ENCODE results near the gene TTC16. TPM values are rescaled to one million over a fixed set of nuclear protein-coding genes. Genes with fewer than 3 reads are reported as not detected.

TTC16 gene
- total and polyA plus RNA-seq, 7 donors, result 0.15 TPM; not detected in 6

- TF ChIP-seq, protein P1, sequence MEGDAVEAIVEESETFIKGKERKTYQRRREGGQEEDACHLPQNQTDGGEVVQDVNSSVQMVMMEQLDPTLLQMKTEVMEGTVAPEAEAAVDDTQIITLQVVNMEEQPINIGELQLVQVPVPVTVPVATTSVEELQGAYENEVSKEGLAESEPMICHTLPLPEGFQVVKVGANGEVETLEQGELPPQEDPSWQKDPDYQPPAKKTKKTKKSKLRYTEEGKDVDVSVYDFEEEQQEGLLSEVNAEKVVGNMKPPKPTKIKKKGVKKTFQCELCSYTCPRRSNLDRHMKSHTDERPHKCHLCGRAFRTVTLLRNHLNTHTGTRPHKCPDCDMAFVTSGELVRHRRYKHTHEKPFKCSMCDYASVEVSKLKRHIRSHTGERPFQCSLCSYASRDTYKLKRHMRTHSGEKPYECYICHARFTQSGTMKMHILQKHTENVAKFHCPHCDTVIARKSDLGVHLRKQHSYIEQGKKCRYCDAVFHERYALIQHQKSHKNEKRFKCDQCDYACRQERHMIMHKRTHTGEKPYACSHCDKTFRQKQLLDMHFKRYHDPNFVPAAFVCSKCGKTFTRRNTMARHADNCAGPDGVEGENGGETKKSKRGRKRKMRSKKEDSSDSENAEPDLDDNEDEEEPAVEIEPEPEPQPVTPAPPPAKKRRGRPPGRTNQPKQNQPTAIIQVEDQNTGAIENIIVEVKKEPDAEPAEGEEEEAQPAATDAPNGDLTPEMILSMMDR (IDR thresholded peaks at IDR 0.05), result peak in 1 of 4 experiments; percentile 3
- TF ChIP-seq EP300 (IDR thresholded peaks at IDR 0.05), result no peak
- TF ChIP-seq POLR2A (IDR thresholded peaks at IDR 0.05), result no peak
- Histone ChIP-seq H3K36me3 (peaks cover 0 to 17% (median 4%) of the 10 kb centered on the region in 4 donors), H3K4me1 (peaks cover 0 to 27% (median 16%) of the 10 kb centered on the region in 4 donors), H3K27ac (peak overlapping the region; percentile 91 to 98 (median 98)), H3K9me3 (no peaks in the 10 kb centered on the region), H3K27me3 (no peaks in the 10 kb centered on the region), H3K4me3 (peak overlapping the region in 1 of 4 donors; percentile 93)
- intact Hi-C loops (cut with DNase I), result loop anchor here (1.0 to 2.0 kb wide), 3 partner anchors 50 to 181 kb away; partner anchors contain the start of gene ST6GALNAC4
- no peak for DNase-seq
- WGBS, 2 donors, result 29 to 41% methylated on average over 15 of the region's 15 CpGs
Measured at GRCh38 chr9:127735530-127736185, 19.8 kb downstream of the TTC16 start.

DNA sequence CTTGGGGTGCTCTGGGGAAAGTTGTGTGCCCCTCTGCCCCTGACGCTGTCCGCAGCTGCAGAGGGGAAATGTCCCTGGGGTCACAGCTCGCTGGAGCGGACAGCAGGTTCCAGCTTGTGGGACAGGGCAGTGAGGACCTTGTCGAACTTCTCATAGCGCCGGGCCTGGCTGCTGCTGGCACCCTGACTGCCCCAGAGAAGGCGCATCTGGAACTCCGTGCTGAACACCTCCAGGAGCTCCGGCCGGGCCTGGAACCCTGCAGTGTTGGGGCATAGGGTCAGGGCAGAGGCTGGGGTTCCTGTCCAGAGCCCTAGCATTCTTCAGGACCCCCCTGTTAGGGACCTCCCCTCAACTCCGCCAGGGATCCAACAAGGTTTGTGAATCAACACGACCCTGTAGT, 22.8 kb downstream of the TTC16 start:
- TF ChIP-seq, protein P1 (IDR thresholded peaks at IDR 0.05), result no peak
- TF ChIP-seq POLR2A (IDR thresholded peaks at IDR 0.05) (no peak), EP300 (IDR thresholded peaks at IDR 0.05) (no peak), POLR2AphosphoS5 (IDR thresholded peaks at IDR 0.05) (no peak)
- no peaks in the 10 kb centered on the region for H3K36me3 ChIP-seq
- intact Hi-C loops (cut with DNase I), result no loop called here
- H3K4me1 ChIP-seq, result peaks cover 0 to 30% (median 21%) of the 10 kb centered on the region in 4 donors
- no peak overlapping the region for H3K27ac ChIP-seq
- 84 to 90% methylated on average over 13 of the region's 13 CpGs for WGBS, 2 donors
- no peaks in the 10 kb centered on the region for H3K9me3 ChIP-seq
- H3K27me3 ChIP-seq, result peaks cover 4 to 23% (median 21%) of the 10 kb centered on the region in 3 donors
- DNase-seq, result no peak
- no peak overlapping the region for H3K4me3 ChIP-seq

- DNase-seq, result no peak
- no peak overlapping the region for H3K4me3 ChIP-seq
- WGBS, 2 donors, result 73 to 88% methylated on average over 19 of the region's 19 CpGs
- no peaks in the 10 kb centered on the region for H3K9me3 ChIP-seq
- peaks cover 4 to 32% (median 23%) of the 10 kb centered on the region in 3 donors for H3K27me3 ChIP-seq
- intact Hi-C loops (cut with DNase I), result no loop called here
- TF ChIP-seq EP300 (IDR thresholded peaks at IDR 0.05) (no peak), POLR2A (IDR thresholded peaks at IDR 0.05) (no peak), POLR2AphosphoS5 (IDR thresholded peaks at IDR 0.05) (no peak)
- TF ChIP-seq, protein P1 (IDR thresholded peaks at IDR 0.05), result no peak
- H3K27ac ChIP-seq, result peak overlapping the region; percentile 30 to 74 (median 46)
- peaks cover 0 to 20% (median 13%) of the 10 kb centered on the region in 4 donors for H3K4me1 ChIP-seq
- H3K36me3 ChIP-seq, result no peaks in the 10 kb centered on the region
Measured at GRCh38 chr9:127739614-127740330, 23.9 kb downstream of the TTC16 start.

DNA sequence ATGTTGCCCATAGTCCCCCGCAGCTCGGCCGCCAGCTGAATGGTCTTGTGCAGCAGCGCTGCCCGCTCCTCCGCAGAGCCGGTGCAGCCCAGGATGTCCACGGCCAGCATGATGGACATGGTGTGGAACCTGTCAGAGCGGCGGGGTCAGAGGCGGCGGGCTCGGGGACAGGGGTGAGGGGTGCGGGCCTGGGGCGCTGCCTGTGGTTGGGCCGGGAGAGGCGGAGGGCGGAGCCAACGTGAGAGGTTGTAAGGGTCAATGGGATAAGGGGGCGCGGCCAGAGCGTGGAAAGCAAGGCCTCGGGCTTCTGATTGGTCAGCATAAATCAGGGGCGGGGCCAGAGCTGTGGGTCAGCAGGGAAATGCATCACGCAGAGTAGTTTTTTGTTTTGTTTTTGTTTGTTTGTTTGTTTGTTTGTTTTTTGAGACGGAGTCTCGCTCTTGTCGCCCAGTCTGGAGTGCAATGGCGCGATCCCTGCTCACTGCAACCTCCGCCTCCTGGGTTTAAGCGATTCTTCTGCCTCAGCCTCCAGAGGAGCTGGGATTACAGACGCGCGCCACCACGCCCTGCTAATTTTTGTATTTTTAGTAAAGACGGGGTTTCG, 26.1 kb downstream of the TTC16 start:
- H3K9me3 ChIP-seq, result no peaks in the 10 kb centered on the region
- H3K27me3 ChIP-seq, result peaks cover 4 to 35% (median 23%) of the 10 kb centered on the region in 3 donors
- 29 to 67% methylated on average over 38 of the region's 38 CpGs for WGBS, 2 donors
- H3K4me3 ChIP-seq, result peak overlapping the region in 1 of 4 donors; percentile 12
- no peaks in the 10 kb centered on the region for H3K36me3 ChIP-seq
- no peak for DNase-seq
- TF ChIP-seq, protein P1 (IDR thresholded peaks at IDR 0.05), result no peak
- TF ChIP-seq POLR2A (IDR thresholded peaks at IDR 0.05), result no peak
- no peak for TF ChIP-seq EP300 (IDR thresholded peaks at IDR 0.05)
- TF ChIP-seq POLR2AphosphoS5 (IDR thresholded peaks at IDR 0.05), result no peak
- intact Hi-C loops (cut with DNase I), result no loop called here
- peaks cover 0 to 15% (median 10%) of the 10 kb centered on the region in 4 donors for H3K4me1 ChIP-seq
- peak overlapping the region in 2 of 4 donors; percentile 7 to 58 for H3K27ac ChIP-seq

All from sigmoid colon (tissue), 7 donors.